ENCODE measurements around the gene TIMM8B. TPM values are rescaled to one million over a fixed set of nuclear protein-coding genes. Genes with fewer than 3 reads are reported as not detected.

Gene TIMM8B
- total and polyA plus RNA-seq, 9 of the 15 experiments (the other 6 are each of a cell fraction or from before 2014, with no cell fraction given) = 95.8 to 338 (median 145) TPM

DNA sequence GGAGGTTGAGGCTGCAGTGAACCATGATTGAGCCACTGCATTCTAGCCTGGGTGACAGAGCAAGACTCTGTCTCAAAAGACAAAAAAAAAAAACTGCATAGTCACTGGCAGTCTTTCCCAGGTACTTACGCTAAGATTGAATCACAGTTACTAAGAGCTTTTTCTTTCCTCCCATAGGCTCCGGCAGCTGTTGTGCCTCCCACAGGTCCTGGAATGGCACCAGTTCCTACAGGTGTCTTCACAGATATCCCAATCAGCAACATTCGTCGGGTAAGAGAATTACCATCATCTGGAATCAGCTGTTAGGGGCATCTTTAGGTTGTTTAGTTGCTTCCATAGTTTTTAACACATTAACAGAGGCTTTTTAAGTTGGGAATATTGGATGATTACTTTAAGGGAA, 41.6 kb downstream of the TIMM8B start (continued):
- TF ChIP-seq AFF4 (CRISPR knock-in tag; IDR thresholded peaks at IDR 0.05) = no peak
- no peak for TF ChIP-seq SIRT6 (IDR thresholded peaks at IDR 0.05; ENCODE audit: low read depth, low read length)
- TF ChIP-seq POLR2AphosphoS5 (IDR thresholded peaks at IDR 0.05; ENCODE audit: control insufficient read depth, insufficient read depth, low read depth, low read length) = peak; percentile 65; the same call in 1 of the 2 replicates
- no peak for TF ChIP-seq GTF2E2 (tag; IDR thresholded peaks at IDR 0.05)
- TF ChIP-seq FOXM1 (IDR thresholded peaks at IDR 0.05; ENCODE audit: low read depth) = peak; percentile 40; the same call in 1 of the 2 replicates
- no peak for TF ChIP-seq FOXM1 (CRISPR knock-in tag; IDR thresholded peaks at IDR 0.05; ENCODE audit: low read depth)
- TF ChIP-seq RBM17 (IDR thresholded peaks at IDR 0.05; ENCODE audit: borderline replicate concordance, low read depth, low read length) = no peak
- no peak for TF ChIP-seq HSF4 (CRISPR knock-in tag; IDR thresholded peaks at IDR 0.05; ENCODE audit: borderline replicate concordance)
- no peak for TF ChIP-seq MAX (CRISPR knock-in tag; IDR thresholded peaks at IDR 0.05)
- no peak for TF ChIP-seq BRD4 (IDR thresholded peaks at IDR 0.05)
- TF ChIP-seq, protein P1, sequence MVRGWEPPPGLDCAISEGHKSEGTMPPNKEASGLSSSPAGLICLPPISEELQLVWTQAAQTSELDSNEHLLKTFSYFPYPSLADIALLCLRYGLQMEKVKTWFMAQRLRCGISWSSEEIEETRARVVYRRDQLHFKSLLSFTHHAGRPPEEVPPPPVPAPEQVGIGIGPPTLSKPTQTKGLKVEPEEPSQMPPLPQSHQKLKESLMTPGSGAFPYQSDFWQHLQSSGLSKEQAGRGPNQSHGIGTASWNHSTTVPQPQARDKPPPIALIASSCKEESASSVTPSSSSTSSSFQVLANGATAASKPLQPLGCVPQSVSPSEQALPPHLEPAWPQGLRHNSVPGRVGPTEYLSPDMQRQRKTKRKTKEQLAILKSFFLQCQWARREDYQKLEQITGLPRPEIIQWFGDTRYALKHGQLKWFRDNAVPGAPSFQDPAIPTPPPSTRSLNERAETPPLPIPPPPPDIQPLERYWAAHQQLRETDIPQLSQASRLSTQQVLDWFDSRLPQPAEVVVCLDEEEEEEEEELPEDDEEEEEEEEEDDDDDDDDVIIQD (CRISPR knock-in tag; IDR thresholded peaks at IDR 0.05) = no peak
- no peak for TF ChIP-seq NUFIP1 (IDR thresholded peaks at IDR 0.05; ENCODE audit: partially characterized antibody)
- TF ChIP-seq CCAR2 (IDR thresholded peaks at IDR 0.05; ENCODE audit: low read depth, low read length) = no peak
- TF ChIP-seq XRCC5 (IDR thresholded peaks at IDR 0.05; ENCODE audit: low read depth, low read length) = no peak
- TF ChIP-seq POLR3G (IDR thresholded peaks at IDR 0.05; ENCODE audit: extremely low read depth, insufficient read length, insufficient replicate concordance) = no peak
- TF ChIP-seq WHSC1 (IDR thresholded peaks at IDR 0.05; ENCODE audit: low read length) = no peak
- no peak for TF ChIP-seq MYBL2 (IDR thresholded peaks at IDR 0.05; ENCODE audit: low read depth)
- no peak for TF ChIP-seq MYBL2 (CRISPR knock-in tag; IDR thresholded peaks at IDR 0.05; ENCODE audit: borderline replicate concordance)
- no peak for TF ChIP-seq ZSCAN32 (CRISPR knock-in tag; IDR thresholded peaks at IDR 0.05)
- peak; percentile 92 to 93 for TF ChIP-seq KDM1A (IDR thresholded peaks at IDR 0.05)
- no peak for TF ChIP-seq FOXA1 (IDR thresholded peaks at IDR 0.05; ENCODE audit: borderline replicate concordance)
- no peak for TF ChIP-seq SP1 (CRISPR knock-in tag; IDR thresholded peaks at IDR 0.05)
- 0 out of 2 replicates have a peak, but pooled peaks have one; percentile 49 for TF ChIP-seq ZBTB33 (CRISPR knock-in tag; IDR thresholded peaks at IDR 0.05)
